CD4-positive, alpha-beta T cell (primary cell): Measurements from ENCODE around the gene MICAL3. TPM values are rescaled to one million over a fixed set of nuclear protein-coding genes. Genes with fewer than 3 reads are reported as not detected.

ENCODE experiments used
- ATAC-seq: fragments of 200-7000 bp; cut with Tn5 transposase; one replicate; pipeline ENCODE4 v1.10.0; 2022; ENCODE audit warnings: mild to moderate bottlenecking; ENCODE audit not compliant: poor library complexity
- CTCF ChIA-PET: fragments of 350-600 bp; sonication (Branson Sonifier 250); formaldehyde crosslinking; loops from one replicate; lab custom pipeline; 2021; ENCODE audit warnings: antibody characterized with exemption, inconsistent platforms; lab: Charles Lee
- POLR2A ChIA-PET: fragments of 350-600 bp; sonication (Branson Sonifier 250); formaldehyde crosslinking; loops from one replicate; lab custom pipeline; 2021; ENCODE audit warnings: antibody characterized with exemption, inconsistent platforms; lab: Charles Lee
- DNase-seq, 14 experiments: peaks; one replicate each; pipeline ENCODE4 v3.0.0-alpha.2; 2013 to 2020; ENCODE audit warnings: mixed read lengths in 2 of 14
- H3K27ac ChIP-seq, 2 donors: one replicate each; pipeline versions ENCODE4 v1.5.1 to v1.7.0; 2013; ENCODE audit warnings: low read length in 2 of 2, low read depth in 1 of 2, mild to moderate bottlenecking in 1 of 2
- H3K27me3 ChIP-seq, 2 experiments: 1 replicate in 1 of 2; 2 replicates in 1 of 2; pipeline versions ENCODE4 v1.6.1 to v1.7.0; 2013; ENCODE audit warnings: low read length in 2 of 2, control low read depth in 1 of 2, mild to moderate bottlenecking in 1 of 2, moderate library complexity in 1 of 2; ENCODE audit not compliant: insufficient read depth in 2 of 2, control insufficient read depth in 1 of 2
- H3K36me3 ChIP-seq: one replicate; pipeline ENCODE4 v1.6.1; 2013; ENCODE audit warnings: low read length, control low read depth; ENCODE audit not compliant: insufficient read depth
- H3K4me1 ChIP-seq: one replicate; pipeline ENCODE4 v1.6.1; 2013; ENCODE audit warnings: low read length, control low read depth; ENCODE audit not compliant: insufficient read depth
- H3K4me3 ChIP-seq: one replicate; pipeline ENCODE4 v1.5.1; 2013; ENCODE audit warnings: mild to moderate bottlenecking, low read length, moderate library complexity
- H3K9me3 ChIP-seq, 2 experiments: 1 replicate in 1 of 2; 2 replicates in 1 of 2; pipeline versions ENCODE4 v1.6.1 to v1.7.0; 2013; ENCODE audit warnings: low read length in 2 of 2, mild to moderate bottlenecking in 2 of 2, control low read depth in 1 of 2, moderate library complexity in 1 of 2; ENCODE audit not compliant: control insufficient read depth in 1 of 2, insufficient read depth in 1 of 2
- H3K27ac Mint-ChIP-seq: one replicate; pipeline ENCODE4 v1.8.0; 2020; ENCODE audit warnings: mixed read lengths
- H3K27me3 Mint-ChIP-seq: one replicate; pipeline ENCODE4 v1.8.0; 2021; ENCODE audit warnings: mixed read lengths
- H3K36me3 Mint-ChIP-seq: one replicate; pipeline ENCODE4 v1.8.0; 2021; ENCODE audit warnings: low read depth, mixed read lengths
- H3K4me1 Mint-ChIP-seq: one replicate; pipeline ENCODE4 v1.8.0; 2021; ENCODE audit warnings: low read depth, mixed read lengths
- H3K4me3 Mint-ChIP-seq: one replicate; pipeline ENCODE4 v1.8.0; 2020; ENCODE audit warnings: mild to moderate bottlenecking, mixed read lengths
- H3K9me3 Mint-ChIP-seq: one replicate; pipeline ENCODE4 v1.8.0; 2020; ENCODE audit warnings: mixed read lengths
- intact Hi-C, 2 experiments: fragments of 100-400 bp; cut with DNase I in 1 of 2; cut with micrococcal nuclease in 1 of 2; formaldehyde crosslinking; loops; one replicate each; pipeline versions ENCODE4 v1.15.1 to v1.9.0; 2023 to 2025; cut with DNase I, micrococcal nuclease
- total RNA-seq, 174 experiments: library from RNA in 2 of 174; stranded (reverse) in 2 of 174; gene quantifications; one replicate each; pipeline ENCODE4 v1.2.3 and lab custom pipeline; 2021 to 2026
- TF ChIP-seq, protein P1 (sequence below): fragments of 200-600 bp; IDR thresholded peaks from one replicate; pipeline ENCODE4 v1.8.0; 2022; ENCODE audit warnings: antibody characterized with exemption, mild to moderate bottlenecking

Gene MICAL3
- total RNA-seq, 2 experiments from 2014 or later = 9.4 to 9.9 TPM

DNA sequence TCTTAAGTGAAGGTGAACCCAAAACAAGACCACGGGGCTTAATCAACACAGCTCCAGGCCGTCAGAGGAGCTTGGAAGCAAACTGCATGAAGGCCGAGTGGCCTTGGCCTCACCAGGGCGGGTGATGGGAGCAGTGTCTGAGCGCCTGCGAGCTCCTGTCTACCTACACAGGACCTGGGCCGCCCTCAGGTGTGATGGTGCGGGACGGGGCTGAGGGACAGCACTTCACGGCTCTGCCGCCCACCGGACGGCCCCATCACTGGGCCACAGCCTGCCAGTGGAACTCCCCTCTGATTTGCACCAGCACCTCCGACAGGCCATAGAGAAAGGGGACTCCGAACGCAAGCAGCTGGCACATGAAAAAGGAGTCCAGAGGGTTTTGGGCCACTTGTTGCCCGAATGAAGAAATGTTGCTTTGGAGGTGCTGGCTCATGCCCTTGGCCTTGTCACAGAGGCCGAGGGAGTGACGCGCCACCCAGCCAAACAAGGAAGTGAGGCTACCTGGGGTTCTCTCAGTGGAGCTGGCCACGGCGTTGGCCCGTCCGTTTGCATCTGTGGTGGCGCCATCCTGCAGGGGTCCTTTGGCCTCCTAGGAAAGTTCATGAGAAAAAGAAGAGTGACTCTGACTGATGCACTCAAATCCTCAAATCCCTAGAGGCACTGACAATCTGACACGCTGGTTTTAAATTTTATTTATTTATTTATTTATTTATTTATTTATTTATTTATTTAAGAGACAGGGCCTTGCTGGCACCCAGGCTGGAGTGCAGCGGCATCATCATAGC lies 159.8 kb downstream of the MICAL3 start:
- Mint-ChIP-seq H3K4me1 (no peaks in the 10 kb centered on the region), H3K27ac (no peak overlapping the region), H3K36me3 (peaks cover 16% of the 10 kb centered on the region), H3K9me3 (no peaks in the 10 kb centered on the region), H3K27me3 (no peaks in the 10 kb centered on the region), H3K4me3 (no peak overlapping the region)
- DNase-seq = no peak
- ChIA-PET CTCF (no interaction called here), POLR2A (no interaction called here)
- peaks cover 3% of the 10 kb centered on the region for H3K4me1 ChIP-seq
- intact Hi-C loops = no loop called here
- H3K27ac ChIP-seq = no peak overlapping the region
- TF ChIP-seq, protein P1, sequence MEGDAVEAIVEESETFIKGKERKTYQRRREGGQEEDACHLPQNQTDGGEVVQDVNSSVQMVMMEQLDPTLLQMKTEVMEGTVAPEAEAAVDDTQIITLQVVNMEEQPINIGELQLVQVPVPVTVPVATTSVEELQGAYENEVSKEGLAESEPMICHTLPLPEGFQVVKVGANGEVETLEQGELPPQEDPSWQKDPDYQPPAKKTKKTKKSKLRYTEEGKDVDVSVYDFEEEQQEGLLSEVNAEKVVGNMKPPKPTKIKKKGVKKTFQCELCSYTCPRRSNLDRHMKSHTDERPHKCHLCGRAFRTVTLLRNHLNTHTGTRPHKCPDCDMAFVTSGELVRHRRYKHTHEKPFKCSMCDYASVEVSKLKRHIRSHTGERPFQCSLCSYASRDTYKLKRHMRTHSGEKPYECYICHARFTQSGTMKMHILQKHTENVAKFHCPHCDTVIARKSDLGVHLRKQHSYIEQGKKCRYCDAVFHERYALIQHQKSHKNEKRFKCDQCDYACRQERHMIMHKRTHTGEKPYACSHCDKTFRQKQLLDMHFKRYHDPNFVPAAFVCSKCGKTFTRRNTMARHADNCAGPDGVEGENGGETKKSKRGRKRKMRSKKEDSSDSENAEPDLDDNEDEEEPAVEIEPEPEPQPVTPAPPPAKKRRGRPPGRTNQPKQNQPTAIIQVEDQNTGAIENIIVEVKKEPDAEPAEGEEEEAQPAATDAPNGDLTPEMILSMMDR = no peak
- no peaks in the 10 kb centered on the region for H3K9me3 ChIP-seq
- no peaks in the 10 kb centered on the region for H3K27me3 ChIP-seq
- H3K4me3 ChIP-seq = no peak overlapping the region
- peaks cover 22% of the 10 kb centered on the region for H3K36me3 ChIP-seq
- no peak for ATAC-seq

DNA sequence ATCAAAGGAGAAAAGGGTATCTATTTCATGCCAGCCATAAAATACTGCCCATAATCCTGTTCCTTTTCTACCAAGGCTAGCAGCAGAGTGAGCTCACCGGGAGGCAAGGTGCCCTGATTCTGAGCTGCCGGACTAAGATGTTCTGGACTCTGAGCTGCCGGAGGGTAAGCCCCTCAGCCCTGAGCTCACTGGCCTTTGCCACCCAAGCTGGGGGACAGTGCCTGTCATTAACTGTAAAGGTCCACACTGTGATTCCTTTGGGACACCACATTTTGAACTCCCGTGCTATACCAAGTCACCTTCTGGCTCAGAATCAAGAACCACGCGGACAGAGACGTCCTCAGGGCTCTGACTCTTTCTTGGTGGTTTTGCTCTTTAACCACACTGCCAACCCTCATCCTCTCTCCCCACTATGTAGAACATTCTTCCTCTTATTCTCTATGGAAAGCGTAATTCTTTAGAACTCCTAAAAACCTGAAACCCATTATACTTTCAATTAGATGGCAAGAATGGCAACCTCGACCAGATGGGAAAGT lies 161.6 kb downstream of the MICAL3 start:
- Mint-ChIP-seq H3K27ac (no peak overlapping the region), H3K36me3 (peaks cover 16% of the 10 kb centered on the region), H3K27me3 (no peaks in the 10 kb centered on the region), H3K4me1 (no peaks in the 10 kb centered on the region), H3K4me3 (no peak overlapping the region), H3K9me3 (no peaks in the 10 kb centered on the region)
- no peak overlapping the region for H3K27ac ChIP-seq
- no peak overlapping the region for H3K4me3 ChIP-seq
- ATAC-seq (no peak), DNase-seq (no peak)
- intact Hi-C loops = no loop called here
- H3K27me3 ChIP-seq = no peaks in the 10 kb centered on the region
- H3K9me3 ChIP-seq = no peaks in the 10 kb centered on the region
- ChIA-PET CTCF (no interaction called here), POLR2A (no interaction called here)
- TF ChIP-seq, protein P1 = no peak
- peaks cover 16% of the 10 kb centered on the region for H3K36me3 ChIP-seq
- peaks cover 3% of the 10 kb centered on the region for H3K4me1 ChIP-seq

DNA sequence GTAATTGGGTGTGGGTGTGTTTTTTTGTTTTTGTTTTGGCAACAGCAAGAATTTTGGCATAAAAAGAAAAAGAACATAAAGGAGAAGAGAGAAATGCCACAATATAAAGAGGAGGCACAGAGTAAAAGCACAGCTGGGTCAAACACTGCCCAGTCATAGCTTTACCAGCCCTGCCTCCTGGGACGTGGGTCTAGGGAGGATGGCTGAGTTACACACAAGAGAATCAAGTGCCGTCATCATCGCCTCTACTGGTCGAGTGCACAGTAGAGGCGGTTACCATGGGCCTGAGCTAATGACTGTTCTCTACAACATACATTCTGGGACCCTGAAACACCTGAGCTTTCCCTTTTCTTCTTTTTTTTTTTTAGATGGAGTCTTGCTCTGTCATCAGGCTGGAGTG lies 162.5 kb downstream of the MICAL3 start:
- ATAC-seq = no peak
- Histone ChIP-seq H3K9me3 (no peaks in the 10 kb centered on the region), H3K27me3 (no peaks in the 10 kb centered on the region), H3K4me3 (no peak overlapping the region), H3K36me3 (peaks cover 16% of the 10 kb centered on the region), H3K4me1 (no peaks in the 10 kb centered on the region), H3K27ac (no peak overlapping the region)
- no peak for DNase-seq
- ChIA-PET POLR2A (no interaction called here), CTCF (no interaction called here)
- intact Hi-C loops = no loop called here
- no peak overlapping the region for H3K27ac Mint-ChIP-seq
- H3K9me3 Mint-ChIP-seq = no peaks in the 10 kb centered on the region
- no peak overlapping the region for H3K4me3 Mint-ChIP-seq
- TF ChIP-seq, protein P1 = no peak
- no peaks in the 10 kb centered on the region for H3K27me3 Mint-ChIP-seq
- no peaks in the 10 kb centered on the region for H3K4me1 Mint-ChIP-seq
- H3K36me3 Mint-ChIP-seq = peaks cover 16% of the 10 kb centered on the region
